Measurements from ENCODE around the gene GTSF1L. TPM values are rescaled to one million over a fixed set of nuclear protein-coding genes. Genes with fewer than 3 reads are reported as not detected.

GTSF1L gene
- total and polyA plus RNA-seq, 3 experiments from 2014 or later, result not detected

DNA sequence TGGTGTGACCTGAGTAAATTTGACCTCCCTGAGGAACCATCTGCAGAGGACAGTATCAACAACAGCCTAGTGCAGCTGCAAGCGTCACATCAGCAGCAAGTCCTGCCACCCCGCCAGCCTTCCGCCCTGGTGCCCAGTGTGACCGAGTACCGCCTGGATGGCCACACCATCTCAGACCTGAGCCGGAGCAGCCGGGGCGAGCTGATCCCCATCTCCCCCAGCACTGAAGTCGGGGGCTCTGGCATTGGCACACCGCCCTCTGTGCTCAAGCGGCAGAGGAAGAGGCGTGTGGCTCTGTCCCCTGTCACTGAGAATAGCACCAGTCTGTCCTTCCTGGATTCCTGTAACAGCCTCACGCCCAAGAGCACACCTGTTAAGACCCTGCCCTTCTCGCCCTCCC is 24.3 kb downstream of the GTSF1L start:
- H3K4me3 ChIP-seq (ENCODE audit: low read length), result no peak overlapping the region
- Mint-ChIP-seq H3K4me3 (no peak overlapping the region), H3K27me3 (no peaks in the 10 kb centered on the region), H3K4me1 (peaks cover 10 to 13% (median 12%) of the 10 kb centered on the region in 3 donors), H3K27ac (no peak overlapping the region), H3K9me3 (no peaks in the 10 kb centered on the region), H3K36me3 (no peaks in the 10 kb centered on the region)
- CTCF ChIA-PET, result no interaction called here
- no peak overlapping the region for H3K27ac ChIP-seq (ENCODE audit: low read depth, low read length)
- POLR2A ChIA-PET, result no interaction called here
- no peak for DNase-seq
- H3K4me1 ChIP-seq (ENCODE audit: insufficient read depth, low read length), result no peaks in the 10 kb centered on the region
- no peaks in the 10 kb centered on the region for H3K9me3 ChIP-seq (ENCODE audit: low read length)
- H3K27me3 ChIP-seq (ENCODE audit: insufficient read depth, low read length, poor library complexity, severe bottlenecking), result no peaks in the 10 kb centered on the region
- H3K36me3 ChIP-seq (ENCODE audit: insufficient read depth, low read length), result no peaks in the 10 kb centered on the region

DNA sequence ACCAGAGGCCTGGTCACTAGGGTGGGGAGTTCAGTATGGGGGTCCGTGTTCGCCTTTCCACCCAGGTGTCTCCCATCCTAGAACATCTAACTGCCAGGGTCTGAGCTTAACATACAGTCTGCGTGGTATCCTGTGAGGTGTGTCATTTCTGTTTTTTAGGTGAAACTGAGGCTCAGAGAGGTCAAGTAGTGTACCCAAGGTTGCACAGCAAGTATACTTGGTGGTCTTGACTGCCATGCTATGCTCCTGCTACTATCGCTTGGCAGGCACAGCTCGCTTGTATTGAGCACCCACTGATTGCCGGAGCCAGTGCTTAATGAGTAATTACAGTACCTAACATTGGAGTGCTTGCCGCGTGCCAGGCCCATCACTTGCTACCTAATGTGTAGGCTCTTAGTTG is 26.2 kb downstream of the GTSF1L start:
- Histone ChIP-seq H3K4me1 (ENCODE audit: insufficient read depth, low read length) (no peaks in the 10 kb centered on the region), H3K9me3 (ENCODE audit: low read length) (no peaks in the 10 kb centered on the region), H3K27ac (ENCODE audit: low read depth, low read length) (no peak overlapping the region), H3K27me3 (ENCODE audit: insufficient read depth, low read length, poor library complexity, severe bottlenecking) (no peaks in the 10 kb centered on the region), H3K36me3 (ENCODE audit: insufficient read depth, low read length) (no peaks in the 10 kb centered on the region), H3K4me3 (ENCODE audit: low read length) (no peak overlapping the region)
- POLR2A ChIA-PET, result no interaction called here
- no peaks in the 10 kb centered on the region for H3K9me3 Mint-ChIP-seq
- no peaks in the 10 kb centered on the region for H3K27me3 Mint-ChIP-seq
- CTCF ChIA-PET, result no interaction called here
- peak overlapping the region in 3 of 8 donors; percentile 68 to 93 (median 83) for H3K27ac Mint-ChIP-seq
- no peaks in the 10 kb centered on the region for H3K36me3 Mint-ChIP-seq
- no peak overlapping the region for H3K4me3 Mint-ChIP-seq
- H3K4me1 Mint-ChIP-seq, result peaks cover 10 to 13% (median 12%) of the 10 kb centered on the region in 3 donors
- DNase-seq, result peak in 1 of 5 donors; percentile 41

DNA sequence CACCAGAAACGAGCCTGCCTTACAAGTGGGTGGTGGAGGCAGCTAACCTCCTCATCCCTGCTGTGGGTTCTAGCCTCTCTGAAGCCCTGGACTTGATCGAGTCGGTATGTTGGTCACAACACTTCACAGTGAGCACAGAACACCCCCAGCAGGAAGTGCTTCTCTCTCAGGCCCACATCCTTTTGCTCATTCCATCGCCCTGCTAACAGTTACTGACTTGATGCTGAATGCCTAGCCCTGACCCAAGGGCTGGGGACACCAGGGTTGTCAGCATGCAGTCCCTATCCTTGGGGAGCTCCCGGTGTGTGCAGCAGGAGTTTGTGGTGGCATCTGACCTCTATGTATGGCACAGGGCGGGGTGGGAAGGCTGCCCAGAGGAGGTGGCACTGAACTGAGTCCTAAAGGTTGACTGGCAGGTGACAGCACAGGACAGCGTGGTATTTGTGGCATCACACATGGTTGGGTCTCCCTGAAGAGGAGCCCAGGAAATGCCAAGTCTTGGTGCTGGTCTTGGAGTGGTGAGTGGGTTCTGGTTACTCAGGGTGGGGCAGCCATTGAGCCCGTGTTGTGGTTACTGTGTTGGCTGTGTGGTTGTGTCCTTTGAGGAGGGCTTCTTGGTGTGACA is 26.7 kb downstream of the GTSF1L start:
- no peak overlapping the region for H3K4me3 ChIP-seq (ENCODE audit: low read length)
- Mint-ChIP-seq H3K4me1 (peaks cover 10 to 13% (median 12%) of the 10 kb centered on the region in 3 donors), H3K9me3 (no peaks in the 10 kb centered on the region), H3K4me3 (no peak overlapping the region), H3K27ac (peak overlapping the region in 5 of 8 donors; percentile 23 to 93 (median 68)), H3K27me3 (no peaks in the 10 kb centered on the region), H3K36me3 (no peaks in the 10 kb centered on the region)
- no peak for DNase-seq
- no peaks in the 10 kb centered on the region for H3K36me3 ChIP-seq (ENCODE audit: insufficient read depth, low read length)
- POLR2A ChIA-PET, result no interaction called here
- H3K27me3 ChIP-seq (ENCODE audit: insufficient read depth, low read length, poor library complexity, severe bottlenecking), result no peaks in the 10 kb centered on the region
- no peaks in the 10 kb centered on the region for H3K4me1 ChIP-seq (ENCODE audit: insufficient read depth, low read length)
- CTCF ChIA-PET, result no interaction called here
- no peaks in the 10 kb centered on the region for H3K9me3 ChIP-seq (ENCODE audit: low read length)
- no peak overlapping the region for H3K27ac ChIP-seq (ENCODE audit: low read depth, low read length)

GRCh38 chr20:43695571-43695970 is 31.2 kb downstream of the GTSF1L start:
- no peaks in the 10 kb centered on the region for H3K27me3 Mint-ChIP-seq
- ChIA-PET CTCF (no interaction called here), POLR2A (no interaction called here)
- Histone ChIP-seq H3K9me3 (ENCODE audit: low read length) (no peaks in the 10 kb centered on the region), H3K36me3 (ENCODE audit: insufficient read depth, low read length) (no peaks in the 10 kb centered on the region), H3K27ac (ENCODE audit: low read depth, low read length) (no peak overlapping the region), H3K4me1 (ENCODE audit: insufficient read depth, low read length) (no peaks in the 10 kb centered on the region), H3K27me3 (ENCODE audit: insufficient read depth, low read length, poor library complexity, severe bottlenecking) (no peaks in the 10 kb centered on the region), H3K4me3 (ENCODE audit: low read length) (no peak overlapping the region)
- no peak for DNase-seq
- no peak overlapping the region for H3K4me3 Mint-ChIP-seq
- no peak overlapping the region for H3K27ac Mint-ChIP-seq
- peaks cover 8 to 12% (median 11%) of the 10 kb centered on the region in 3 donors for H3K4me1 Mint-ChIP-seq
- H3K9me3 Mint-ChIP-seq, result no peaks in the 10 kb centered on the region
- H3K36me3 Mint-ChIP-seq, result no peaks in the 10 kb centered on the region

GRCh38 chr20:43694763-43695162 is 32.0 kb downstream of the GTSF1L start:
- Histone ChIP-seq H3K4me1 (ENCODE audit: insufficient read depth, low read length) (no peaks in the 10 kb centered on the region), H3K27me3 (ENCODE audit: insufficient read depth, low read length, poor library complexity, severe bottlenecking) (no peaks in the 10 kb centered on the region), H3K27ac (ENCODE audit: low read depth, low read length) (no peak overlapping the region), H3K36me3 (ENCODE audit: insufficient read depth, low read length) (no peaks in the 10 kb centered on the region), H3K4me3 (ENCODE audit: low read length) (no peak overlapping the region), H3K9me3 (ENCODE audit: low read length) (no peaks in the 10 kb centered on the region)
- POLR2A ChIA-PET, result no interaction called here
- Mint-ChIP-seq H3K36me3 (no peaks in the 10 kb centered on the region), H3K27ac (no peak overlapping the region), H3K9me3 (no peaks in the 10 kb centered on the region), H3K27me3 (no peaks in the 10 kb centered on the region), H3K4me1 (peaks cover under 1 to 4% (median 3%) of the 10 kb centered on the region in 3 donors), H3K4me3 (no peak overlapping the region)
- no peak for DNase-seq
- CTCF ChIA-PET, result no interaction called here

GRCh38 chr20:43691928-43692524 is 34.8 kb downstream of the GTSF1L start:
- peak in 4 of 5 donors; percentile 30 to 56 (median 30) for DNase-seq
- no peak overlapping the region for H3K4me3 ChIP-seq (ENCODE audit: low read length)
- CTCF ChIA-PET, result interaction anchor here (1.2 to 1.4 kb wide), 2 partner anchors 154 to 246 kb away, joined by 3 read pairs; no protein-coding TSS in a partner anchor
- no peaks in the 10 kb centered on the region for H3K9me3 ChIP-seq (ENCODE audit: low read length)
- H3K36me3 ChIP-seq (ENCODE audit: insufficient read depth, low read length), result no peaks in the 10 kb centered on the region
- Mint-ChIP-seq H3K9me3 (no peaks in the 10 kb centered on the region), H3K36me3 (no peaks in the 10 kb centered on the region), H3K4me1 (no peaks in the 10 kb centered on the region), H3K4me3 (no peak overlapping the region), H3K27ac (peak overlapping the region in 1 of 8 donors; percentile 29), H3K27me3 (no peaks in the 10 kb centered on the region)
- no peak overlapping the region for H3K27ac ChIP-seq (ENCODE audit: low read depth, low read length)
- POLR2A ChIA-PET, result no interaction called here
- H3K27me3 ChIP-seq (ENCODE audit: insufficient read depth, low read length, poor library complexity, severe bottlenecking), result no peaks in the 10 kb centered on the region
- H3K4me1 ChIP-seq (ENCODE audit: insufficient read depth, low read length), result no peaks in the 10 kb centered on the region

- Histone ChIP-seq H3K4me1 (ENCODE audit: insufficient read depth, low read length) (no peaks in the 10 kb centered on the region), H3K9me3 (ENCODE audit: low read length) (no peaks in the 10 kb centered on the region), H3K27ac (ENCODE audit: low read depth, low read length) (no peak overlapping the region), H3K4me3 (ENCODE audit: low read length) (no peak overlapping the region), H3K27me3 (ENCODE audit: insufficient read depth, low read length, poor library complexity, severe bottlenecking) (no peaks in the 10 kb centered on the region), H3K36me3 (ENCODE audit: insufficient read depth, low read length) (no peaks in the 10 kb centered on the region)
- ChIA-PET POLR2A (no interaction called here), CTCF (interaction anchor here (1.2 kb wide), 1 partner anchor 153 kb away, joined by 3 read pairs; no protein-coding TSS in a partner anchor)
- no peaks in the 10 kb centered on the region for H3K27me3 Mint-ChIP-seq
- no peak overlapping the region for H3K27ac Mint-ChIP-seq
- no peak overlapping the region for H3K4me3 Mint-ChIP-seq
- no peaks in the 10 kb centered on the region for H3K9me3 Mint-ChIP-seq
- DNase-seq, result no peak
- no peaks in the 10 kb centered on the region for H3K4me1 Mint-ChIP-seq
- H3K36me3 Mint-ChIP-seq, result no peaks in the 10 kb centered on the region
These were observed 35.7 kb downstream of the GTSF1L start for GRCh38 chr20:43690943-43691598.

- CTCF ChIA-PET, result no interaction called here
- H3K27me3 ChIP-seq (ENCODE audit: insufficient read depth, low read length, poor library complexity, severe bottlenecking), result no peaks in the 10 kb centered on the region
- Mint-ChIP-seq H3K27me3 (no peaks in the 10 kb centered on the region), H3K36me3 (no peaks in the 10 kb centered on the region), H3K4me1 (no peaks in the 10 kb centered on the region), H3K4me3 (no peak overlapping the region), H3K27ac (no peak overlapping the region), H3K9me3 (no peaks in the 10 kb centered on the region)
- peak in 1 of 5 donors; percentile 12 for DNase-seq
- no peaks in the 10 kb centered on the region for H3K9me3 ChIP-seq (ENCODE audit: low read length)
- POLR2A ChIA-PET, result no interaction called here
- no peaks in the 10 kb centered on the region for H3K4me1 ChIP-seq (ENCODE audit: insufficient read depth, low read length)
- H3K27ac ChIP-seq (ENCODE audit: low read depth, low read length), result no peak overlapping the region
- no peaks in the 10 kb centered on the region for H3K36me3 ChIP-seq (ENCODE audit: insufficient read depth, low read length)
- H3K4me3 ChIP-seq (ENCODE audit: low read length), result no peak overlapping the region
These were observed 37.6 kb downstream of the GTSF1L start for GRCh38 chr20:43689165-43689564.
